ENCODE results near the gene SVIL.
"Not testable (repeated sequence)": the region's sequence is repeated elsewhere in the genome, so short reads cannot be mapped to it uniquely, and the experiment has no call there.

Gene SVIL

GRCh38 chr10:29576681-29577080, 58.1 kb downstream of the SVIL start:
- H3K4me3 ChIP-seq (ENCODE audit: low read depth, low read length) = no peak overlapping the region
- DNase-seq (ENCODE audit: low read depth) = peak; percentile 30
- TF ChIP-seq CTCF (conservative IDR thresholded peaks at IDR 0.05; ENCODE audit: low read depth, low read length) = no peak

- no peak for DNase-seq (ENCODE audit: low read depth)
- no peak overlapping the region for H3K4me3 ChIP-seq (ENCODE audit: low read depth, low read length)
- TF ChIP-seq CTCF (conservative IDR thresholded peaks at IDR 0.05; ENCODE audit: low read depth, low read length) = no peak
Measured at GRCh38 chr10:29575098-29575455, 59.7 kb downstream of the SVIL start.

GRCh38 chr10:29574212-29575097, 60.3 kb downstream of the SVIL start:
- not testable (repeated sequence) for DNase-seq (ENCODE audit: low read depth)

GRCh38 chr10:29570248-29570647, 64.5 kb downstream of the SVIL start:
- not testable (repeated sequence) for H3K4me3 ChIP-seq (ENCODE audit: low read depth, low read length); DNase-seq (ENCODE audit: low read depth)

More at GRCh38 chr10:29574212-29575097, 60.3 kb downstream of the SVIL start:
- H3K4me3 ChIP-seq (ENCODE audit: low read depth, low read length) = not testable (repeated sequence)

- DNase-seq (ENCODE audit: low read depth) = no peak
- TF ChIP-seq CTCF (conservative IDR thresholded peaks at IDR 0.05; ENCODE audit: low read depth, low read length) = no peak
- no peak overlapping the region for H3K4me3 ChIP-seq (ENCODE audit: low read depth, low read length)
Measured at GRCh38 chr10:29569795-29570194, 65.0 kb downstream of the SVIL start.

- TF ChIP-seq CTCF (conservative IDR thresholded peaks at IDR 0.05; ENCODE audit: low read depth, low read length) = no peak
- H3K4me3 ChIP-seq (ENCODE audit: low read depth, low read length) = no peak overlapping the region
- no peak for DNase-seq (ENCODE audit: low read depth)
Measured at GRCh38 chr10:29567003-29567402, 67.8 kb downstream of the SVIL start.

GRCh38 chr10:29566209-29566608, 68.6 kb downstream of the SVIL start:
- not testable (repeated sequence) for H3K4me3 ChIP-seq (ENCODE audit: low read depth, low read length); DNase-seq (ENCODE audit: low read depth)

- H3K4me3 ChIP-seq (ENCODE audit: low read depth, low read length) = no peak overlapping the region
- DNase-seq (ENCODE audit: low read depth) = no peak
- TF ChIP-seq CTCF (conservative IDR thresholded peaks at IDR 0.05; ENCODE audit: low read depth, low read length) = no peak
Measured at GRCh38 chr10:29563420-29564035, 71.2 kb downstream of the SVIL start.

GRCh38 chr10:29563006-29563405, 71.8 kb downstream of the SVIL start:
- not testable (repeated sequence) for DNase-seq (ENCODE audit: low read depth); H3K4me3 ChIP-seq (ENCODE audit: low read depth, low read length)
